GM18511 (cell line): ENCODE data around the gene LPO.

Source experiments
- ATAC-seq: cut with Tn5 transposase; IDR thresholded peaks from one replicate; pipeline ENCODE4 v1.9.1; 2021; ENCODE audit warnings: mild to moderate bottlenecking, moderate library complexity; ENCODE audit not compliant: unreplicated experiment

The LPO gene

DNA sequence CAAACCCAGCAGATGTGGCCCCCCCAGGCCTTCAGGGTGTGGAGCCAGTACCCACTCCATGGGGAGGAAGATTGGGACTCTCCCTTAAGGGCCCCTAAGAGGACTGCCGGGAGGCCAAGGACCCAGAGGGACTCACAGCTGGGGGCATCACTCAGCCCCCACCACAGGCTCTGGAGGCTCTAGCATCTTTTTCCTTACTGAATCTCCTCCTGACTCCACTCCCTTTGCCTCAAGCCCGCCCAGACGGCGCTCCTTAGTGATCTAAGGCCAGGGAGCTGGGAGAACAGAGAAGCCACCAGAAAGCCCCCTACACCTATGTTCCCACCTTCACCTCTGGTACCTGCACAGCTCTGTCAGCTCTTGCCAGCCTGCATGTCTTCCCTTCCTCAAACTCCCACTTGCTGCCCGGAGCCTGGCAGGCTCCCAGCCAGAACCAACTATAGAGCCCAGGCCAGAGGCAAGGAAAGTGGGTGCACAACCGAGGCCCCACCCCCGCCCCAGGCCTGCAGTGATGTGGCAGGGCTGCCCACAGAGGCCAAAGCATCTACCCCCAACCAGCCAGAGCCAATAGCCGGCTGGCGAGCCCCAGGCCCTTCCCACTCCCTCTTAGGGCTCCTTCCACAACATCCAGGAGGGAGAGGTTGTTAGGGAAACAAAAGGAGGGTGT lies 64.7 kb downstream of the LPO start:
- no peak for ATAC-seq

DNA sequence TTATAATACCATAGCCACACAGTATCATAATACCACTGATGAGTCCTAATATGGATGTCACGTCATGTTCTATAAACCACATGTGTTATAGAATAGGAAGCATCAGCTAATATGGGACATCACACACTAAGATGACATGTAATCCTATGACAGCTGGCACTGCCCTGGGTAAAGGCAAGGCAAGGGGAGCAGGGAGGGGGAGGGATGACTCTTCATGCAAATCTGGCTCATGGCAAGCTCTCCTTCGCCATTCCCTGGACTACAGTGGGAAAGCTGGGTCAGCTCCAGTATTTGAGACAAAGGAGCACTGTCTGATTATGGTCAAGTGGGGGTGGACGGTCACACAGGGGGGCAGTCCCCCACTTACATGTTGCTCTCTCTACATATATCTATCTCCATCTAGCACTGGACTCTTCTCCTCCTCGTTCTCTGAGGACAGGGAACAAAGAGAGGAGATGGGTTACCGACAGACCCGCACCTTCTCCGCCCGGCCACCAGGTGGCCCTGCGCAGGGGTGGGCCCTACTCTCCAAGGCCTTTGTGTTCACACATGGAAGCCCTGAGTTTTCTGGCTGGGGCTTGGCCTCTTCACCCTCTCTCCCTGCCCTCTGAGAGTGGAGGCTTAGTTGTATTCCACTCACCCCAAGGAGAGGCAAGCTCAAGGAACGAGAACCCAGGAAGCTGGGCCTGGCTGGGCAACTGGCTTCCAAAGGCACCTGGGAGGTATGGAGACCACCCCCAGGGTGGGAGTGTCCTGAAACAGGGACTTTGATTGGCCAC lies 65.8 kb downstream of the LPO start:
- ATAC-seq: no peak

DNA sequence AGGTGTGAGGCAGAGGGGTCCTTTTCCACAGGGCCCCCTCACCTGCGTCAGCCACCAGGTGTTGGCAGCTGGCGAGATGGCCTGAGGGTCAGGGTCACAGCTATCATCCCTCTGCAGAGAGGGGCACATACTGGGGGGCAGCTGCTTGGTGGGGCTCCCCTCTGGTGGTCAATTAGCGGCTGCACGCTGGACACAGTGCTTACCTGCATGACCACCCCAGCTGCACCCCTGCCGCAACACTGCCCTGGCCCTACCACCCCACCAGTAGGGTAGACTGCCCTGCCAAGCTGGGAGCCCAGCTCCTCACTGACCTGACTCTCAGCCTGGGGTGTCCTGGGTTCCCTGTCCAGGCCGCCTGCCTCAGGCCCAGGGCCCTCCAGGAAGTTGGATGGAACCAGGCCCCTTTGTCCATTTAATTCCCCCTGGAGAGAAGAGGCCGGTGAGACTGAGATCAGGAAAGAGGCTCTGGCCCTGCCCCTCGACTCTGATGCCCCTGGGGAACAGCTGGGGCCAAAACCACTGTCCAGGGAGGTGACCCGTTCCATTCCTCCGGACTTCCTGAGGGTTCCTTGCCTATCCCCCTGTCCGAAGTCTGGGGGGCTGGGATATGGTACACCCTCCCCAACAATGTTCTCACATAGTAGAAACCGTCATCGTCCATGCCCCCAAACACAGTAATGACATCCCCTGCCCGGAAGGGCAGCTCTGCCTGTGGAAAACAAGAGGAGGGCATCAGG lies 66.5 kb downstream of the LPO start:
- ATAC-seq: no peak

DNA sequence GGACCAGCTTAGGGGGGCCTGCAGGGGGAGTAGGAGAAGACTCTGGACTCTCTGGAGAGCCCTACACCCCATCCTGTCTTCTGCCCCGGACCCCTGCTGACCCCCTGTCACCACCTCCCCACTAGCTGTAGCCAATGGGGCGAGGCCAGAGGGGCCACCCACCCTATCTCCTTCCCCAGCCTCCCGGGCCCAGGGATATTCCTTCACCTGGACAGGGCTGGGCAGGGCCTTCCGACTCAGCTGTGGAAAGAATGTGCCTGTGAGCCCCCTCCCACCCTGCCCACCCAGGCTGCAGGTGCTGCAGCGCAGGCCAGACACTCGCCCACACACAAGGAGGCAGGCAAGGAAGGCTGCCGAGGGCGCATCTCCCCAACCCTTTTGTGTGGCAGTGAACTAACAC lies 67.2 kb downstream of the LPO start:
- no peak for ATAC-seq

DNA sequence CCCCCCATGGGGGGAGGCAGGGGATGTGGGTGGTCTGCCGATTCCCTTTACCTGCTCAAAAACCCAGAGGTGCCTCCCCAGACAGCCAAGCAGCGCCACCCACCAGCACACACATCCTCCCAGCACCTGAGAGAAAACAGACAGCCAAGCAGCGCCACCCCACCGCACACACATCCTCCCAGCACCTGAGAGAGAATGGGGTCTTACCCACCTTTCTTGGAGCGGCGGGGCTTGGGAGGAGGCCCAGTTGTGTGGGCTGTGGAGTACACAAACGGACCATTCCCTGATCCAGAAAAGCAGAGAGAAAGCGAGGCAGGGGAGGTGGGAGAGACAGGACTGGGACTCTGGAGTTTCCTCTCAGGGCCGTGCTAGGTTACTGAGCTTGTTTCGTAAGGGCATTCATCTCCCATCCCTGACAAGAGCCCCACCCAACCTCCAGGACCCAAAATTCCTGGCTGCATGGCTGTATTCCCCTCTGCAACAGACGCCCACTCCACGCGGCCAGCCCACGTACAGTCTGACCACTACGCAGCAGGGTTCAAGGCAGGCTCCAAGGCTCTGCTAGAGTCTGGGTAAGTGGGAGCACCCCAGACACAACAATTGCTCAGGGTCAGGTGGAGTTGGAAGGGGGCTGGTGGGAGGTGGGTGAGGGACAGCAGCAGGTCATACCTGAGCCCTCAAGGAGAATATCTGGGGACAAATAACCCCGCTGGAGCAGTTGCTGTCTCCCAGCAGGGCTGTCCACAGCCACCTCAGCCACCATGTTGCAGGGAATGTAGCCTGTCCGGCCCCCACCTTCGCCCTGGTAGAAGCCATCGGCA lies 68.0 kb downstream of the LPO start:
- ATAC-seq: no peak

DNA sequence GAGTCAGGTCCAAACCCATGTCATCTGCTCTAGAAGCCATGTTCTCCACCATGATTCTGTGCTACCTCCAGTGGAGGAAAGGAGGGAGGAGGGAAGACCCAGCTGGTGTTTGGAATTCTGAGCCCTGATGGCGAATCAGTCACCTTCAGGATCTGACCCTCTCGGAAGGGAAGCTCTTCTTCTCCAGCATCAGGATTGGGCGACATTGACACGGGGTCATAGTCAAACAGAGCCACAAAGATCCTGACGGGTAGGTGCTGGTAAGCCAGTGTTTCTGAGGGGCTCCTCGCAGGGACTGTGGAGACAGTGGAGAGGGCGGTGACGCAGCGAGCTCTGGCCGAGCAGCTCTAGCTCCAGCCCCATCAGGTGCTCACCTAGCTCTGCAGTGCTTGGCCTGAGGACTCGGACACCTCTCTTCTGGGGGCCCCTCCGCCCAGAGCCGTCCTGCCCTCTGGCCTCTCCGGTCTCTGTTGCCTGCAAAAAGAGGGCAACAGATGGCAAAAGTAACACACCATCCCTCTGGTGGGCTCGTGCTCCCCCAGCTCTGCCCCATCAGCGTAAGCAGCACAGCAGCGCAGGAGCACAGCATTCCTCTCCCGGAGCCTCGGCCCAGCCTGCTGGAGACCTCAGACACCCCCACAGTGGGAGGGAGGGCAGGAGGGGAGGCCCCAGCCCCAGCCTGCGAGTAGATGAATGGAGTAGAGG lies 69.2 kb downstream of the LPO start:
- ATAC-seq: no peak

DNA sequence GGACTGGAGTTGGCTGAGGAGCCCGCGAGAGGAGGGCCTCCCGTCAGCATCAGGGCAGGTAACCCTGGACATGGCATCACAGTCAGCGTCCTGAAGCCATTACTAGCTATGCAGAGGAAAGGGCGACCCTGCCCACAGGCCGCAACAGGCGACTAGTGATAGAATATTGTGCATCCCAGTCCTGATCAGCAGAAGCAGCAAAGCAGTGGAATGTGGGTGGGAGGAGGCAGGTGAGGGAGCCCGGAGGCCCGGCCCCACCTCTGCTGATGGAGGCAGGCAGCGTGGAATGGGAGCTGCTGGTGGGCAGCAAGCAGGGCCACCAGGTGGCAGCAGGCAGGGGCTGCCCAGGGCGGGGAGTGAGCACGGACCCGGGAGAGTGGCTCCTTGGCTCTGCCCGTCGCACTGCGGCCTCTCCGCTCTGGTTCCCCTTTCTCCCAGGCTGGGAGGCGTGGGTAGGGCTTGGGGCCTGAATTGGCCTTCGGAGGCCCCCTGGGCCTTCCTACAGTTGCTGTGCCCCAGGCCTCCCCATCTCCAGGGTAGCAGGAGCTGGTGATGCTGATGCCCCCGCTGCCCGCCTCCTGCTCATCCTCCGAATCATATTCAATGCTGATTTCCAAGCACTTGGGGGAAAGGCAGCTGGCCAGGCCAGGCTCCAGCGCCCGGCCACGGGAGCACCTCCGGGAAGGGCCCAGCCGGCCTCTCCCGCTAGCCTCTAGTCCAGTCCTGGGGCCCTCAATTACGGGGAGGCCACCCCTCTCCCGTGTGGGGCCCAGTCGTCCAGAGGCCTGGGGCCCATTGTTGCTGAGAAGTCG lies 70.0 kb downstream of the LPO start:
- ATAC-seq: no peak

DNA sequence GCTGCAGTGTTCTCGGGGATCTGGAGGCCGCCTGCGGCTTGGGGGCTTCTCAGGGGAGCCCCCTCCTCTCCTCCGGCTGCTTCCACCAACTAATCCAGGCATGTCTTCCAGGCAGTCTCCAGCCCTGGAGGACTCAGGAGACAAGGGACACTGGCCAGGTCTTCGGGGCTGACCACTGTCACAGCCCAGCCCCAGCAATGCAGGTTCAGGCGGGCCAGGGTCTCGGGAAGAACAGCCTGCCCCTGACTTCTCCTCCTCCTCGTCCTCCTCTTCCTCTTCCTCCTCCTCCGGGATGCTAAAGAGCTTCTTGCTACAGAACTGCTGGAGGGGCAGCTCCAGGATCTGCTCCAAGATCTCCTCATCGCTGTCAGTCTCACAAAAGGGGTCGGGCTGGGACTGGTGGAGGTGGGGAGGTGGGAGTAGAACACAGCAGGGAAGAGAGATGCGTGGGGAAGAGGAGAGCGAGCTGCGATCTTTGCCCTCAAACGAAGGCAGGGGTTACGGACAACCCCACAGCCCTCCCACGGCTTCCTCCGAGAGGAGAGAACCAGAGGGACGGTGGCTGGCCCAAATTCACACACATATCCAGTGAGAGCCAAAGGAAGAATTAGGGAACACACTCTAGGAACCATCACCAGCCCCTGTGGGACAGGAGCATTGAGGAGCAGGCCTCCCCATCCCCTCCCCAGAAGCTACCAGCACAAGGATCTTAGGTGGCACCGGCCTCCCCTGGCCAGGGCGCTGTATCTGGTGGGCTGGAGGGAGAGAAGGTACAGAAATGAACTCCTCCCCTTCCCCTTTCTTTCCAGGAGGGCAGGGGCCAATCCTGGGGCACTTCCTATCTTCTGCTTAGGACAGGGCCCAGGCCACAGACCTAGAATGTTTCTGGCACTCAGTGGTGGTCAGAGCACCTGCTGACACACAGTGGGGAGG lies 70.9 kb downstream of the LPO start:
- ATAC-seq: no peak

DNA sequence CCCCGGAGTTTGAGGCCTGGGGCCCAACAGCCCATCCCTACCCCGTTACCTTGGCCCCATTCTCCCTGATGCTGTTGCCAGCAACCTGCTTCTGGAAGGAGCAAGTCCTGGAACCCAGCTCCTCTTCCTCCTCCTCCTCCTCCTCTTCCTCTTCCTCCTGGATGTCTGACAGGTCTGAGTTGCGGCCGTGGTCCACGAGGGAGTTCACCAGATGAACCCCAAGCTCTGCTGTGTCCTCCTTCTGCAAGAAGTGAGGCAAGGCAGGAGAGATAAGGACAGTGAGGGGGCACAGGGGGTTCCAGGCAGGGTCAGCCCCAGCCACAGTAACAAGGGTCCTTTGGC lies 71.5 kb downstream of the LPO start:
- ATAC-seq: no peak

DNA sequence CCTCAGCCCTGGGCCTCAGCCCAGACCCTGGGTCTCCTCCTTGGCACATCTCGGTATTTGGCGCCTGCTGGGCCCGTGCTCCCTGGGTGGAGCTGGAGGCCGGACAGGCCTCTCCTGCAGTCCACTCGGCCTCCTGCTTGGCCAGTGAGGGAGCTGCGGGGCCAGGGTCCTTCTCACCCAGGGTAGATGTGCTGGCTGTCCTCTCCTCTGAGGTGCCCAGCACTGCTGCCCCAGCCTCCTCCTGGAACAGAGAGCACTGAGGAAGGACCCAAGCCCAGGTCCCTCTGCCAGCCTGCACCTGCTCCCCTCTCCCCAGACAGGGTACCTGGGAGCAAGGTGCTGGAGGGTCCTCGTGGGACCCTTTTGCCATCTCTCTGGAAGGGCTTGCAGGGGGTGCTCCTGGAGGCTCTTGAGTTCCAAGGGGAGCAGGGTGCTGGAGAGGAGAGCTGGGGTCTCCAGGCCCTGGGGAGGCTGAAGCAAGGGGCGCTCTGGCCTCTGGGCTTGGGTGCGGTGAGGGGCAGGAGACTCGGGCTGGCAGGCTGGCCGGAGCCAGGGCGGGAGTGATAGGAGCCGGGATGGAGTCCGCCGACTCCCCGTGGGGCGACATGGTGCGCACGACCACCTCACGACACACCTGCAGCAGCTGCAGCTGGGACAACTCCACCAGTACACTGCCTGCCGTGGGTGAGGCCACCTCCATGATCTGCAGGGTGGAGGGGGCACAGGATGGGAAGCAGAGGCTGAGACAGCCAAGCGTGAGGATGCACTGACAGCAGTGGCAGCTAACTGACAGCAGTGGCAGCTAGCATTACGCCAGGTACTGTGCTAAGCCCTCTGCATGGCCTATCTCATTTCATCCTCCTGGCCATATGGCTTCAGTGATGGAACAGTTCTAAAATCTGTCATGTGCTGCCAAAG lies 72.4 kb downstream of the LPO start:
- no peak for ATAC-seq

DNA sequence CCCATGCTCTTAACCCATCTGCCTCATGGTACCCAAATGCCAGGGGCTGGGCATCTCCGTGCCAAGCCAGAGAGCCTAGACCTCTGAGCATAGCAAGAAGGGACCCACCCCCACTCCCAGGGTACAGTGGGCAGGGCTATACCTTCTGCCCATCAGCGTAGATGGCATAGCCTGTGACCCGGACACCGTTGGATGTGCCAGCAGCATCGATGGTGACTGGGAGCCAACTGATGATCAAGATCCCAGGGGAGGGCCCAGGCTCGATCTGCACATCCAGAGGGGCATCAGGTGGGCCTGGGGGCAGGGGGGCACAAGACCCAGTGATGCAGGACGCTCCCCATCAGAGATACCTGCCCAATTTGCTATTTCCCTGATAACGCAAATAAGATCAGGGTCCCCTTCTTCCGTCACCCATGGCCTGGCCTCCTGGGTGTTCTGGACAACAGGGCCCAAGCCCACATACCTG lies 73.1 kb downstream of the LPO start:
- no peak for ATAC-seq

DNA sequence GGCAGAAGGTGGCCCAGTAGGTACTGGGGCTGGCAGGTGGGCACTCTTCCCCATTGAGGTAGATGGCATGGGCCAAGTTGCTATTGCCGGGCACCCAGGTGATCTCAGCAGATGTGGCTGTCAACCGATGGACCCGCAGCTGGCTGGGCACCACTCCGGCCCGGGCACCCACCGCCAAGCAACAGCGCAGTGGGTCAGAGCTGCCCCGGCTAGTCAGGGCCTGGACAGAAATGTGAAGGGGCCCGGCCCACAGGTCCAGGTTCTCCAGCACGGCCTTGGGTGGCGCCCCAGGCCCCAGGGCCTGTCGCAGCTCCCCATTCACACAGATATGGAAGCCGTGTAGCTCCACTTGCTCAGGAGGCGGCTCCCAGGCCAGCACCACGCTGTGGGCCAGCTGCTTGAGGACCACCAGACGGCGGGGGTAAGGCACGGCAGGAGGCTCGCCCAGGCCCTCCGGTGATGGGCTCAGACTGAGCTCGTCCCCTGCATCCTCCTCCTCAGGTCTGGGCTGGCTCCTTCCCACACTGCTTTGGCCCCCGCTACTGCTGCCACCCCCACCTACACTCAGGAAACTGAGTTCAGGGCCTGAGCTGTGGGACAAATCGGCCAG lies 73.7 kb downstream of the LPO start:
- ATAC-seq: no peak

DNA sequence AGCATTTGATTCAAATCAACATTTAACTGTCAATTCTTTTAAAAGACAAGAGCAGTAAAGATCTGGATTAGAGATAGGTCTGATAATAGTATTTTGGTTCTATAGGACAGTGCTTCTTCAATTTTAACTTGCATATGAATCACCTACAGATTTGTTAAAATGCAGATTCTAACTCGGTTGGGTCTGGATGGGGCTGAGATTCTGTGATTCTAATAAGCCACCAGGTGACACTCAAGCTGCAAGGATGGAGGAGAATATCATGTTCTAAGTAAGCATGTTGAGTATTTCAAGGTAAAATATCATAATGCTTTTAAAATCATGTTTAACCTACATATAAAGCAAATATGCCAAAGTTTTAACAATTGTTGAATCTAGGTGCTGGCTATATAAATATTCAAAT lies 74.4 kb downstream of the LPO start:
- ATAC-seq: no peak

DNA sequence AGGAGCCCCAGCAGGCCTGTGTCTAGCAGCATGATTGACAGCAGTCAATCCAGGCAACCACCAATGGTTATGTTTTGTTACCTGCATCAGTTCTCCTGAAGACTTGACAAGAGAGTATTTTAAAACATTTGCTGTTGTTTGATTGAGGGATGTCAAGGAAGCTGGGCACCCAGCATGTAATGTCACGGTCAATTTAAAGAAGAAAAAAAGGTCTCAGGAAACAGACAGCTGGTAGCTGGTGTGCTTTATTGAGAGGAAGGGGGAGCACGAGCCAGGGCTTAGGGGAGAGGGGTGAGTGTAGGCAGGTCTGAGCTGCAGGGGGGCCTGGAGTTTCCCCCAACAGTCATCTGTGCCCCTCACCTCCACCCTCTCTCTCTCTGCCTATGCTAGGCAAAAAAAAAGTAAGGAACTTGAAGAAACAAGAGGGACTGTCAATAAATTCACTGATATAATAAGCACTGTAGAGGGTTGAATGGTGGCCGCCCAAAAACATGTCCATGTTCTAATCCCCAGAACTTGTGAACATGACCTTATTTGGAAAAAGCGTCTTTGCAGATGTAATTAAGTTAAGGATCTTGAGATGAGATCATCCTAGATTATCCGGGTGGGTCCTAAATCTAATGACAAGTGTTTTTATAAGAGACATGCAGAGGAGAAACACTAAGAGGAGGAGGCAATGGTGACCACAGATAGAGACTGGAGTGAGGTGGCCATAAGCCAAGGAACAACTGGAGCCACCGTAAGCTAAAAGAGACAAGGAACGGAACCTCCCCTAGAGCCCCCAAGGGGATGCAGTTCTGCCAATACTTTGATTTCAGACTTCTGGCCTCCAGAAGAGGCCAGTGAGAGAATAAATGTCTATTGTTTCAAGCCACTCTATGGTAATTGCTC lies 75.7 kb downstream of the LPO start:
- no peak for ATAC-seq

DNA sequence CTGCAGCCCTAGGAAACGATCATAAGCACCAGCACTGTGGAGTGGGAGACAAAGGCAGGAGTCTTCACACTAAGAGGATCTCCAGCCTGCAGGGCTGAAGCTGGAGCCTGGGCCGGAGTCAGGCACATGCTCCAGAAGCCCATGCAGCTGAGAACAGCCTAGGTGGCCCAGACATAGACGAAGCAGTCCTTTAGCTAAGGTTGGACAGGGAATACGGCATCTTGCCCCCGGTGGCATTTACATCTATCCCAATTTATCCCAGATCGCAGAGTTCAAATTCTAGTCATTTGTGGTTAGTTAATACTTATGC lies 76.3 kb downstream of the LPO start:
- no peak for ATAC-seq

DNA sequence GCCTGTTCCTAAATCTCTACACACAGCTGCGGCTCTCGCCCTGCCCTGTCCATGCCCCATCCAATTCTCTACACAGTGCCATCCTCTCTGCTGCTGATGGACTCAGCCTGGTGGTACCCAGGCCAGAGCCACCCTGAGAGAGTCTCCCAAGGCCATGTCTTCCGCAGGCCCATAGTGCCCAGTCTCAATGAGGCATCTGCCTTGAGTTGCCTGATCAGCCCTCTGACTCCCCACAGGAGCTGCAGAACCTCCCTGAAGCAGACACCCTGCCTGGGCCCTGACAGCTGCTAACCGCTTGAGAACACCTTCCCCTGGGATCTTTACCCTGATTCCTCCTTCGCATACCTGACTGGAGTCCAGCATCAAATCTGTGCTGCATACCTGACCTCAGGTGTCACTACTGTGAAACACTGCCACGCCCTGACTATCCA lies 76.9 kb downstream of the LPO start:
- no peak for ATAC-seq
